Measurements from ENCODE around the gene PSMC2.
A peak's percentile ranks its signal among the peaks of the same experiment; 100 is the strongest.

PSMC2 gene

DNA sequence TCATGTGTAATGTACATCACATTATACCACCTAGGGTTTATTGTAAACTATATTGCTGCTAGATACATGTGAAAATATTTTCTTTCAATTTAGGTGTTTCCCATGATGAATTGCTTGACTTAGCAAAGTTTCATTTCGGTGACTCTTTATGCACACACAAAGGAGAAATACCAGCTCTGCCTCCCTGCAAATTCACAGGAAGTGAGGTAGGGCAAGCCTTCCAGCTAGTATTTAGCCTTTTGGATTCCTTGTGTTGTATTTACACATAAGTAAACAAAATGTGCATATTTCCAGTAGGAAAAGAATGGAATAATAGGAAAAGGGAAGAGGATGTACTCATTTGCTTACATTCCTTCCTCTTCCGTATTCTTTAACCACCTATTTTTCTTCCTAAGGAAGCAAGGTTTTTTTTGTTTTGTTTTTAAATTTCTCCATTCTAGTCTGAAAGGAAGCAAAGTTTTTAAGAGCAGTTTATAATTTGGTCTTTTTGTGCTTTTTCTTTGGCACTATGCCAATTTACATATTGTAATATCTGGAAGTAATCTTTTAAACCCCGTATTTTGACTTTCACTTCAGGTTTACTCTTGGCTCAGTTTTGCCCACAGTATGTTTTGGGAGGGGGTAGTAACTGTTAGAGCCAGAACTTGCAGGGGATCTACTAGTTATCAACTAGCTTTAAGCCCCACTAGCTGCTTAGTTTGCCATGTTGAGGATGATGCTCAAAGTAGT, 39.8 kb upstream of the PSMC2 start:
- no peak for DNase-seq (ENCODE audit: low spot score)
- Histone ChIP-seq H3K4me1 (ENCODE audit: insufficient read depth, poor library complexity, severe bottlenecking) (no peaks in the 10 kb centered on the region), H3K27ac (ENCODE audit: poor library complexity, severe bottlenecking) (no peak overlapping the region), H3K4me3 (ENCODE audit: severe bottlenecking) (no peak overlapping the region), H3K27me3 (ENCODE audit: insufficient read depth, poor library complexity, severe bottlenecking) (no peaks in the 10 kb centered on the region), H3K9me3 (ENCODE audit: severe bottlenecking) (no peaks in the 10 kb centered on the region), H3K36me3 (ENCODE audit: low read depth) (peaks cover 100% of the 10 kb centered on the region)
- no peak for TF ChIP-seq CTCF (IDR thresholded peaks at IDR 0.05; ENCODE audit: poor library complexity, severe bottlenecking)
- ATAC-seq (ENCODE audit: low read depth): no peak

DNA sequence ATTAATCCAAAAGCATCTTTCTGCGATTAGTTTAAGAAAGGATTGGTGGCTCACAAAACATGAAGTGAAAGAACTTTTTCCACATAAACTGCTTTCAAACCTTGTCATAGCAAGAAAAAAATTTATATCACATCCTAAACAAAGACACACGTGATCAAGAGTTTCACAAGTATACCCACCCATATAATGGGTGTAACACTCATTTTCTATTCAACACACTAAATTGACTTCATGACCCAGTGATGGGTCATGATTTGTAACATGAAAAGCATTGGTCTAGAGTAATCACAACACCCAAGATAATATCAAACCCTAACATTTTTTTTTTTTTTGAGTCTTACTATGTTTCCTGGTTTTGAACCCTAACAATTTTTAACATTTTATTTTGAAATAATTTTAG, 32.6 kb upstream of the PSMC2 start:
- H3K27me3 ChIP-seq (ENCODE audit: insufficient read depth, poor library complexity, severe bottlenecking): no peaks in the 10 kb centered on the region
- ATAC-seq (ENCODE audit: low read depth) (no peak), DNase-seq (ENCODE audit: low spot score) (no peak)
- no peaks in the 10 kb centered on the region for H3K9me3 ChIP-seq (ENCODE audit: severe bottlenecking)
- no peak for TF ChIP-seq CTCF (IDR thresholded peaks at IDR 0.05; ENCODE audit: poor library complexity, severe bottlenecking)
- H3K4me3 ChIP-seq (ENCODE audit: severe bottlenecking): no peak overlapping the region
- peaks cover 100% of the 10 kb centered on the region for H3K36me3 ChIP-seq (ENCODE audit: low read depth)
- no peak overlapping the region for H3K27ac ChIP-seq (ENCODE audit: poor library complexity, severe bottlenecking)
- no peaks in the 10 kb centered on the region for H3K4me1 ChIP-seq (ENCODE audit: insufficient read depth, poor library complexity, severe bottlenecking)

DNA sequence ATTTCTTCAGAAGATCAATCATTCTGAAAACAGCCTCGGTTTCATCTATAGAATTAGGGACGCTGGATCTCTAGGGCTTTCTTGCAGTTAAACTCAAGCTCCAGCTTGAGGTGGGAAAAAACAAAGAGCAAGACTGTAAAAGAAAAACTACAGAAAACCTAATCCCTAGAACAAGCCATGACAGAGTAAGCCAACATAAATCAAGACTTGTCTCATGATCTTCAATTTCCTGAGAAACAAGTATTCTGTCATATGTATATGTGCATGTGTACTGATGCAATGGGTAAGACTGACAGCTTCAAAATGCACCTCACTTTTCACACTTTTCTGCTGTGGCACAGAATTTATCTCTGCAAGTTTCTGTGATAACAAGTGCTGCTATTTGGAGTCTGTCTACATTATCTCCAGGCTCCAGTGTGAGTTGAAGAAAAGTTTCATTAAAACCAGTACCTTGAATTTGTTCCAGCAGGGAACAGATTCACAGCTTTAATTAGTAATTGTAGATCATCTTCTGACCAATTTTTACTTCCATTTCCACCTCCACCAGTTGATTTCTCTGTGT, 31.0 kb upstream of the PSMC2 start:
- peaks cover 98% of the 10 kb centered on the region for H3K36me3 ChIP-seq (ENCODE audit: low read depth)
- TF ChIP-seq CTCF (IDR thresholded peaks at IDR 0.05; ENCODE audit: poor library complexity, severe bottlenecking): no peak
- H3K4me1 ChIP-seq (ENCODE audit: insufficient read depth, poor library complexity, severe bottlenecking): no peaks in the 10 kb centered on the region
- no peak overlapping the region for H3K4me3 ChIP-seq (ENCODE audit: severe bottlenecking)
- no peaks in the 10 kb centered on the region for H3K27me3 ChIP-seq (ENCODE audit: insufficient read depth, poor library complexity, severe bottlenecking)
- no peak overlapping the region for H3K27ac ChIP-seq (ENCODE audit: poor library complexity, severe bottlenecking)
- no peak for DNase-seq (ENCODE audit: low spot score)
- no peaks in the 10 kb centered on the region for H3K9me3 ChIP-seq (ENCODE audit: severe bottlenecking)
- no peak for ATAC-seq (ENCODE audit: low read depth)

- DNase-seq (ENCODE audit: low spot score) (no peak), ATAC-seq (ENCODE audit: low read depth) (0 out of 3 replicates have a peak, but pooled peaks have one; percentile 12)
- no peak for TF ChIP-seq CTCF (IDR thresholded peaks at IDR 0.05; ENCODE audit: poor library complexity, severe bottlenecking)
- no peak overlapping the region for H3K4me3 ChIP-seq (ENCODE audit: severe bottlenecking)
- peaks cover 98% of the 10 kb centered on the region for H3K36me3 ChIP-seq (ENCODE audit: low read depth)
- no peaks in the 10 kb centered on the region for H3K9me3 ChIP-seq (ENCODE audit: severe bottlenecking)
- no peak overlapping the region for H3K27ac ChIP-seq (ENCODE audit: poor library complexity, severe bottlenecking)
- no peaks in the 10 kb centered on the region for H3K27me3 ChIP-seq (ENCODE audit: insufficient read depth, poor library complexity, severe bottlenecking)
- no peaks in the 10 kb centered on the region for H3K4me1 ChIP-seq (ENCODE audit: insufficient read depth, poor library complexity, severe bottlenecking)
Measured at GRCh38 chr7:103317009-103317408, 30.4 kb upstream of the PSMC2 start.

GRCh38 chr7:103325744-103326143, 21.7 kb upstream of the PSMC2 start:
- no peak for TF ChIP-seq CTCF (IDR thresholded peaks at IDR 0.05; ENCODE audit: poor library complexity, severe bottlenecking)
- Histone ChIP-seq H3K27ac (ENCODE audit: poor library complexity, severe bottlenecking) (no peak overlapping the region), H3K4me3 (ENCODE audit: severe bottlenecking) (no peak overlapping the region), H3K4me1 (ENCODE audit: insufficient read depth, poor library complexity, severe bottlenecking) (no peaks in the 10 kb centered on the region), H3K9me3 (ENCODE audit: severe bottlenecking) (no peaks in the 10 kb centered on the region), H3K36me3 (ENCODE audit: low read depth) (peaks cover 87% of the 10 kb centered on the region), H3K27me3 (ENCODE audit: insufficient read depth, poor library complexity, severe bottlenecking) (no peaks in the 10 kb centered on the region)
- no peak for DNase-seq (ENCODE audit: low spot score)
- ATAC-seq (ENCODE audit: low read depth): no peak

Data from RWPE2 (cell line).